OCI-LY1 (cell line): Measurements from ENCODE around the gene MYMK.

Source experiments
- CTCF ChIP-seq: fragments of 200-600 bp; sonication (generic), shearing (Covaris generic); IDR thresholded peaks from 2 replicates; pipeline ENCODE4 v1.5.1; 2017; ENCODE audit warnings: mild to moderate bottlenecking, antibody characterized with exemption, low read length, moderate library complexity, mixed read lengths
- EZH2 ChIP-seq: fragments of 200-600 bp; sonication (generic), shearing (Covaris generic); IDR thresholded peaks from 2 replicates; pipeline ENCODE4 v1.8.0; 2017; ENCODE audit warnings: borderline replicate concordance, mixed run types, mild to moderate bottlenecking, antibody characterized with exemption, low read length, moderate library complexity, mixed read lengths

DNA sequence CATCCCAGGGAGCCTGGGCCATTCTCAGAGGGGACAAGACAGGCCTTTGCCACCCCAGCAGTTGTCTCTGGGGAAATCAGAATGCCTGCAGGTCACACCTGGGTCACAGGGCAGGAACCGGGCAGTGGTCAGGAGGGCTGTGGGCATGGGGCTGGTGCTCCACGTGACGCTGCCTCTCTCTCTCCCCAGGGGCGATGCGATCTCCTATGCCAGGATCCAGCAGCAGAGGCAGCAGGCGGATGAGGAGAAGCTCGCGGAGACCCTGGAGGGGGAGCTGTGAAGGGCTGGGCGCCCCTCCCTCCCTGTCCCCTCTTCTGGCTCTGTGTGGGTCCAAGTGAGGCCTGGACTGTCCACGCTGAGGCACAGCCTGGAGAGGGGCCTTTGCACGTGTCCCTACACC is 56.4 kb downstream of the MYMK start:
- TF ChIP-seq CTCF (no peak), EZH2 (no peak)
